GM18951 (cell line): Measurements from ENCODE around the gene ZNF792.
A peak's percentile ranks its signal among the peaks of the same experiment; 100 is the strongest.
"Not testable (repeated sequence)": the region's sequence is repeated elsewhere in the genome, so short reads cannot be mapped to it uniquely, and the experiment has no call there.

Experiments
- POLR2A ChIP-seq: IDR thresholded peaks from 4 replicates; pipeline ENCODE4 v1.6.1; 2011; ENCODE audit warnings: mild to moderate bottlenecking; ENCODE audit not compliant: insufficient read length, insufficient read depth; ENCODE audit errors: extremely low read depth
- in situ Hi-C: fragments of 300-500 bp; cut with MboI; formaldehyde crosslinking; loops from one replicate; pipeline ENCODE4 v1.12.0; 2022; ENCODE audit warnings: low sequenced_read_pairs, mixed read lengths, inconsistent platforms; ENCODE audit not compliant: unreplicated experiment

Gene ZNF792

GRCh38 chr19:34957830-34958751, 5.9 kb downstream of the ZNF792 start:
- no peak for TF ChIP-seq POLR2A
- in situ Hi-C loops, result no loop called here

GRCh38 chr19:34953092-34953491, 10.9 kb downstream of the ZNF792 start:
- in situ Hi-C loops, result no loop called here
- TF ChIP-seq POLR2A, result no peak

GRCh38 chr19:34943861-34944573, 20.0 kb downstream of the ZNF792 start:
- in situ Hi-C loops, result no loop called here
- TF ChIP-seq POLR2A, result no peak

- no peak for TF ChIP-seq POLR2A
- in situ Hi-C loops, result no loop called here
Observed at GRCh38 chr19:34938886-34939285, 25.1 kb downstream of the ZNF792 start.

GRCh38 chr19:34936184-34936583, 27.8 kb downstream of the ZNF792 start:
- in situ Hi-C loops, result no loop called here
- no peak for TF ChIP-seq POLR2A

GRCh38 chr19:34932494-34932893, 31.5 kb downstream of the ZNF792 start:
- in situ Hi-C loops, result no loop called here
- no peak for TF ChIP-seq POLR2A

- peak; percentile 72 for TF ChIP-seq POLR2A
- in situ Hi-C loops, result no loop called here
Observed at GRCh38 chr19:34926685-34927375, 37.2 kb downstream of the ZNF792 start, which contains the start of gene ZNF30. TSS of gene ZNF30 (plus strand) at chr19:34926903. CDS start at chr19:34929948, 3,045 bp downstream.

GRCh38 chr19:34926361-34926684, 37.7 kb downstream of the ZNF792 start:
- in situ Hi-C loops, result no loop called here
- no peak for TF ChIP-seq POLR2A

- in situ Hi-C loops, result no loop called here
- TF ChIP-seq POLR2A, result no peak
Observed at GRCh38 chr19:34925278-34925855, 38.7 kb downstream of the ZNF792 start.

GRCh38 chr19:34920090-34920786, 43.8 kb downstream of the ZNF792 start:
- in situ Hi-C loops, result not testable (repeated sequence)

GRCh38 chr19:34918190-34918589, 45.8 kb downstream of the ZNF792 start:
- TF ChIP-seq POLR2A, result no peak
- in situ Hi-C loops, result no loop called here

GRCh38 chr19:34917144-34917543, 46.9 kb downstream of the ZNF792 start:
- in situ Hi-C loops, result not testable (repeated sequence)

GRCh38 chr19:34910770-34911169, 53.3 kb downstream of the ZNF792 start:
- TF ChIP-seq POLR2A, result no peak
- in situ Hi-C loops, result no loop called here
